HG03280 (cell line): ENCODE measurements around the gene TMSB10.
A peak's percentile ranks its signal among the peaks of the same experiment; 100 is the strongest.

Experiments used
- ATAC-seq: cut with Tn5 transposase; IDR thresholded peaks from one replicate; pipeline ENCODE4 v1.9.1; 2021; ENCODE audit warnings: mild to moderate bottlenecking, moderate library complexity; ENCODE audit not compliant: unreplicated experiment

Gene TMSB10

GRCh38 chr2:84879584-84880394 is 25.7 kb upstream of the TMSB10 start:
- ATAC-seq: peak; percentile 57

GRCh38 chr2:84880395-84880644 is 25.1 kb upstream of the TMSB10 start:
- ATAC-seq: no peak

DNA sequence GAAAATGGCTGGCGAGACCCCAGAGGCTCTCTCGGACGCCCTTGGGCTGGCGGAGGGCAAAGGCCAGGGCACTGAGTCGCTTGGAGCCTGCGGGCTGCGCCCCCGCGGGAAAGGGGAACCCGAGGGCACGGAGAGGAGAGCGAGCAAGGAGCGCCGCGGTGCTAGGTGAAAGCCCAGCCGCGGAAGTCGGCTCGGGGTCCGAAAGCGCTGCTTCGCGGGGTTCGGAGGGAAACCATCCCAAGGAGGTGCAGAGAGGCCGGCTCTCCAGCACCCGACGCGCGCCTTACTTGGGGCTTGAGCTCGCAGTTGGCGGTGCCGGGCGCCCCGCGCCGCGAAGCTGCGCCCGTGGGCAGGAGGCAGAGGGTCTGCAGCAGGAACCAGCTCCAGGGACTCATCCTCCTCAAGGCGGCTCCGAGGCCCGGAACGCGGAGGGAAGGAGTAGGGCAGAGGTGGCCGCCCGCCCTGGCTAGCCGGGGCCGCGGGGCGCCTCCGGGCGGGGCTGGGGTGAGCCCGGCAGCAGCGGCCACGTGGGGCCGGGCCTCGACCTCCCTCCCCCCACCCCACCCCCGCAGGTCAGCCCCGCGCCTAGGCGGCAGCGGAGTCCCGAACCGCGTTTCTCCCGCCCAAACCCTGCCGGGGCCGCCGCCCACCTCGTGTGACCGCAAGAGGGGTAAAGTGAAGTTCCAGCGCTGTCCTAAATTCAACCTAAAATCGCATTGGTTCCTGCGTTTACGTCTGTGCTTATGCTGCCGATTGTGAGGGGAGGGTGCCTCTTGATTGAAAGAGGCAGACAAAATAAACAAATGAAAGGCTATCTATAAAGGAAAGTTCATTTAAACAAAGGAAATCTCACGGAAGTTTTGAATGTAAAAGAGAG is 24.6 kb upstream of the TMSB10 start, which contains the start of gene TRABD2A:
TRABD2A (minus strand) TSS at position 440 of the 877 bp plus-strand sequence; CDS start at position 395, 45 bp downstream.
- ATAC-seq: no peak

GRCh38 chr2:84881581-84882413 is 23.7 kb upstream of the TMSB10 start:
- ATAC-seq: peak; percentile 58

DNA sequence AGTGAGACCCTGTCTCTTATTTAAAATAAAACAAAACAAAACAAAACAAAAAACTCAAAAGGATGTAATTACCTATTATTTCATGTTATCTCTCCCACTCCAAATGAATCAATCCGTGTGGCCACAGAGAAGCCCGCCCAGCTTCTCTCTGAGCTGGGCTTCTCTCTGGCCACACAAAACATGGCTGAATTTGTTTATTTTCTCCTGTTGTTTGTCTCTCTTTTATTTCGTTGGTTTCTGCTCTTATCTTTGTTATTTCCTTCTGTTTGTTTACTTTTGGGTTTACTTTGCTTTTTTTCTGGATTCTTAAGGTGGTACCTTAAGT is 23.1 kb upstream of the TMSB10 start:
- no peak for ATAC-seq

- no peak for ATAC-seq
Measured at GRCh38 chr2:84882775-84883550, 22.5 kb upstream of the TMSB10 start.

- no peak for ATAC-seq
Measured at GRCh38 chr2:84884449-84884848, 21.0 kb upstream of the TMSB10 start.

DNA sequence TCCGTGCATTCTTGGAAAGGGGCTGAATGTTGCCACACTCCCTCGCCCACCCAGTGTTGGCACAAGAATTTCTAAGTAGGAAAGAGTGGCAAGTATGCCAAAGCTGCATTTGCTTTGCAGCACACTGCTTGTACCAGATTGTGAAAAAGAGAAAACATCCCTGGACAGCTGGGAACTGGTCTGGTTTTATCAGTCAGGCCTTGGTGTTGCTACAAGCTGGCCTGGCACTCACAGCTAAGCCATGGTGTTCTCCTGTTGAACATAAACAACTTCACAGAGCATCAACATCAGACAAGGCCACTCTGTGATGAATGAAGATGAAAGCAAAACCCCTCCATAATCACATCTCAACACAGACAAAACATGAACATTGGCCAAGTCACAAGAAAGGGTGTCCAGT is 20.3 kb upstream of the TMSB10 start:
- no peak for ATAC-seq

DNA sequence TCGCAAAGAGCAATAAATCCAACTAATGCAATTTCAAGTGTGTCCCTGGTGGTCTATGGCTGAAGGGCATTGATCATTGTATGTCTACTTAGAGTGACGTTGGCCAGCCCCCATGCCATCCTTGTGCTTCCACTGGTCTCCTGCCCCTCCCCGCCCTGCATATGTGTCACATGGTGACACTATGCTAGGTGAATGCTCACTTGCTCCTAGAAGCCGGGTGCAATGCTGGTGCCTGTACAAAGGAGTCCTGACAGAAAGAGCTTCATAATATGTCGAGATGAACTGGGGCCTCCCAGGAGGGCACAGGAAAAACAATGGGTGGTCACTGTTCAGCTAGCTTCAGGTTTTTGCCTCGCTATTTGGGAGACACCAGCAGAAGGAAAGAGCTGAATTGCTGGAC is 18.7 kb upstream of the TMSB10 start:
- ATAC-seq: no peak

- peak; percentile 84 for ATAC-seq
Measured at GRCh38 chr2:84888401-84889276, 16.8 kb upstream of the TMSB10 start.

DNA sequence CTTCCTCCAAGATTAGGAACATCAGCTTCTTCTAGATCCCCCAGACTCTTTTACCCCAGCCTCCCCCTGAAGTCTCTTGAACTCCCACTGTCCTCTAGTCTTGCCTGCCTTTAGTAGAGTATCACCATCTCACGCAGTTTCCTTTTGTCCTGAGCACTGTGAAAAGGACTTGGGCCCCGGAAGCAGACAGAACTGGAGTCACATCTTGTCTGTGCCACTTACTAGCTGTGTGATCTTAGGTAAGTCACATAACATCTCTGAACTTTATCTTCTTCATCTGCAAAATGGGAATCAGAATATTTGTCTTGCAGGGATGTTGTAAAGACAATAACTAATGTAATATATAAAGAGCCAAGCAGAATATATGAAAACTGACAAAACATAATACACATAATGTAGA is 16.1 kb upstream of the TMSB10 start:
- ATAC-seq: no peak

DNA sequence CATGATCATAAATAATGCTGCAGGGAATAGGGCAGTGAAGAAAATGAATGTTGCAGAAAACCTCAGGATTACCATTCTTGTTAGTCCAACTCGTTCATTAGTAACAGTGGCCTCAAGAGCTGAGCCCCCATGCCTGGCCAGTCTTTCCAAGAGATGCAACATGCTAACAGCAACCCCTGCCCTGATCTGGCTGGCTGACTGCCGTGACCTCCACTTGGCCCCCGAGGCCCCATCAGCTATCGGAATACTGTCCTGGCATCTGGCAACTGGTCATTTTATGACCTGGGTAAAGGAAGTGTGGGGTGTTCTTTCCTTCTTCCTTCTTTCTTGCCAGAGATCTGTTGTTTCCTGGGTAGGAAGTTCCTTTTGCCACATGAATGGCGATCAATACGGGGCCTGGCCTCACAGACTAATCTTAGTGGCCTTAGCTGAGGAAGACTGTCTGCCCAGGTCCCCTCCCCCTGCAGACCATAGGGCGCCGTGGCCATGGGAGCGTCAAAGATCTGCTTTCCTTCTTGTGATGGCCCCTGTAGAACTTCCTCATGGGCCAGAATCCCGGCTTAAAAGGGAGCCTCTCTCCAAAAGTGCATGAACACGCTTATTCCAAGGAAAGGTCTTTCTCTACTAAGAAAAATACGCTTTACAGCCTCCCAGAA is 14.0 kb upstream of the TMSB10 start:
- ATAC-seq: no peak

DNA sequence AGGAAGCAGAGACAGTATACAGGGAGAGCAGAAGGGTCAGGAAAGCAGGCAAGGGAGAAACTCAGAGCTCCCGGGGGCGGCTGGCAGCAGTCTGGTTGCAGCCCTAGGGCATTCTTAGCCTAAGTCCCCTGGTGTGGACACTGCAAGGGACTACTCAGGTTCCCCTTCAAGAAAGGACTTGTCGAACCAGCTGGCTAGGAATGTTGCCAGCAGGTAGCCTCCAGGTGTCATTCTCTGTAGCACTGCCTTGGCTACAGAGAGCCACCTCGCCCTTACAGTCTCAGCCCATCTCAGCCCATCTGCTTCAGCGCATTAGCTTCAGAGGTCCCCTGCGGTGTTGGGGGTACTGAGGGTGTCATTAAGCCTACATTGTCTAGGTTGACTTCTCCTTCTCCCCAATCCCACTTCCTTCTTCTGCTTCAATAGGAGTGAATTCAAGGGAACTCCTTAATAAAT is 11.3 kb upstream of the TMSB10 start:
- no peak for ATAC-seq

DNA sequence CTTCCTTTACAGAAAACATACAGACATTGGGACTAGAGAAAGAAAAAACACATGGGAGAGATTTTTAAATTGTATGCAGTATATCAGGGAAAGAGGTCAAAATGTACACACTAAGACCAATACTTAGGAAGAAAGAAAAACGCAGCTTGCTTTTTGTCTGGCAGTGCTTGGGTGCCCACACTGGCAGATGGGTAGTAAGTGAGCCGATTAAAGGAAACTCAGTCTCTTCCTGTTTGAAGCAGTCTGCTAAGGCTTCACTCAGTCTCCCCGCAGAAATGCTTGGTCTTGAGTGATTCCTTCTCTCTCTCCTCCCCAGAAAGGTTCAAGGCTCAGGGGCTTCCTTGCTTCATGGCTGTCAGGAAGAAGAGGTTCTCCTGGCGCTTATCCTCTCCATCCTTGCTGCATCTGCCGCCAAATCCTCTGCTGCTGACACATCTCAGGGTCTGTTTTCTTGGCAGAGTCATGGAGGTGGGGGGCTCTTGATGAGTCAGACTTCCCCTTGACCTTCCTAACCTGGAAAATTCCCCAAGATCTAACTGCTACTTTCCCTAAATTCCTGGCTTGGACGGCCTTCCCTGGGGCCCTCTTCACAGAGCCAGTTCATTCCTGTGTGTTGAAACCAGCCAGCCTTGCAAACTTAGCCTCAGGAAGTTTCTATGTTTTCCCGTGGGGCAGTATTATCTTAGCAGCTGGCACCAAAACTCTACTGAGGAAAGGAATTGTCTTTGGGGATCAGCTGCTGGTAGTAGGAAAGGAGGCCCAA is 10.5 kb upstream of the TMSB10 start:
- ATAC-seq: no peak

- no peak for ATAC-seq
Measured at GRCh38 chr2:84896567-84896966, 8.9 kb upstream of the TMSB10 start.

DNA sequence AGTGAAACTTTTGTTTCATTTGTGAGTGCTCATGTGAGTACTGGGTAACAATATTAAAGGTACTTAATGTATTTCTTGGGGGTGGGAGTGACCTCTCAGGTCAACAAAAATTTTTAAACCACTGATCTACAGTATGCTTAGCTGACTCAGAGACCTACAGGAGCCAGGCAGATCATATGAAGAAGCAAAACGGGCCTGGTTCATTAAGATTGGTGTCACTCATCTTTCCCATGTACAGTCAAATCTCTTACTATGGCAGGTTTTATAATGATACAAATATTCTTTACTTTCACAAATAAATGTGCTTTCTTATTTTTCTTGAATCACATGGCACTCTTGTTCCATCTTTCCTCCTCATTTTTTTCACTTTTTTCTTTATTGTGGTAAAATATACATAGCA is 7.7 kb upstream of the TMSB10 start:
- ATAC-seq: no peak

GRCh38 chr2:84899304-84900204 is 5.9 kb upstream of the TMSB10 start:
- no peak for ATAC-seq
